ENCODE measurements around the gene CNR1. TPM values are rescaled to one million over a fixed set of nuclear protein-coding genes. Genes with fewer than 3 reads are reported as not detected.

CNR1 gene
- total RNA-seq, 2 donors from 2014 or later: 11.1 to 21.7 TPM

Other genes starting within 250 kb of the CNR1 start
- gene SPACA1, start 118.5 kb downstream of the CNR1 start, total RNA-seq: not detected